Fibroblast of mammary gland (primary cell): ENCODE results near the gene AKNA.
A peak's percentile ranks its signal among the peaks of the same experiment; 100 is the strongest.

ENCODE experiments used
- DNase-seq: peaks from one replicate; pipeline ENCODE4 v3.0.0-alpha.2; 2010; ENCODE audit warnings: low read depth
- H3K4me3 ChIP-seq: 2 replicates; pipeline ENCODE4 v1.5.1; 2011; ENCODE audit warnings: low read depth, mild to moderate bottlenecking, low read length, moderate library complexity; ENCODE audit not compliant: control insufficient read depth
- TF ChIP-seq, protein P1 (sequence below): conservative IDR thresholded peaks from 2 replicates; pipeline ENCODE4 v1.5.1; 2011; ENCODE audit warnings: low read depth, low read length, inconsistent platforms; ENCODE audit not compliant: control insufficient read depth, insufficient read depth

AKNA gene

DNA sequence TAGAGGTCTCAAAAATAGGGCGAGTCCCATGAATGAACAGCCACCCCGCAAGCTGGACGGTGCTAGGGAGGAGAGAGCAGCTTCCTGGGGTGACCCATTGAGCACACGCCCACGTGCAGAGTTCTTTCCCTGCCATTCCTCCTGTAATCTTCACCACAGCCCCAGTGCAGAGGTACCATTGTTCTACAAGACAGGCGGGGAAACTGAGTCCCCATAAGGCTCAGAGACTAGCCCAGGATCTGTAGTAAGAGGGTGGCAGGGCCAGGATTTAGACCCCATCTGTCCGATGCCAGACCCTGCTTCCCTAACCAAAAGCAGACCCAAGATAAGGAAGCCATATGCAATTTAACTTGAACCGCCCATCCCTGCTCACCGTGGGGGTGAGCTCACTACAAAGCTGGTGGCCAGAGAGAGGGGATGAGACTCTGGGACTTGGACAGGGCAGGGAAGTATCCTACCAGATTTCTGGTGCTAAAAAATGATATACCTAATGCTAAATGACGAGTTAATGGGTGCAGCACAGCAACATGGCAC, 101.6 kb downstream of the AKNA start:
- H3K4me3 ChIP-seq: no peak overlapping the region
- TF ChIP-seq, protein P1, sequence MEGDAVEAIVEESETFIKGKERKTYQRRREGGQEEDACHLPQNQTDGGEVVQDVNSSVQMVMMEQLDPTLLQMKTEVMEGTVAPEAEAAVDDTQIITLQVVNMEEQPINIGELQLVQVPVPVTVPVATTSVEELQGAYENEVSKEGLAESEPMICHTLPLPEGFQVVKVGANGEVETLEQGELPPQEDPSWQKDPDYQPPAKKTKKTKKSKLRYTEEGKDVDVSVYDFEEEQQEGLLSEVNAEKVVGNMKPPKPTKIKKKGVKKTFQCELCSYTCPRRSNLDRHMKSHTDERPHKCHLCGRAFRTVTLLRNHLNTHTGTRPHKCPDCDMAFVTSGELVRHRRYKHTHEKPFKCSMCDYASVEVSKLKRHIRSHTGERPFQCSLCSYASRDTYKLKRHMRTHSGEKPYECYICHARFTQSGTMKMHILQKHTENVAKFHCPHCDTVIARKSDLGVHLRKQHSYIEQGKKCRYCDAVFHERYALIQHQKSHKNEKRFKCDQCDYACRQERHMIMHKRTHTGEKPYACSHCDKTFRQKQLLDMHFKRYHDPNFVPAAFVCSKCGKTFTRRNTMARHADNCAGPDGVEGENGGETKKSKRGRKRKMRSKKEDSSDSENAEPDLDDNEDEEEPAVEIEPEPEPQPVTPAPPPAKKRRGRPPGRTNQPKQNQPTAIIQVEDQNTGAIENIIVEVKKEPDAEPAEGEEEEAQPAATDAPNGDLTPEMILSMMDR: no peak
- no peak for DNase-seq

DNA sequence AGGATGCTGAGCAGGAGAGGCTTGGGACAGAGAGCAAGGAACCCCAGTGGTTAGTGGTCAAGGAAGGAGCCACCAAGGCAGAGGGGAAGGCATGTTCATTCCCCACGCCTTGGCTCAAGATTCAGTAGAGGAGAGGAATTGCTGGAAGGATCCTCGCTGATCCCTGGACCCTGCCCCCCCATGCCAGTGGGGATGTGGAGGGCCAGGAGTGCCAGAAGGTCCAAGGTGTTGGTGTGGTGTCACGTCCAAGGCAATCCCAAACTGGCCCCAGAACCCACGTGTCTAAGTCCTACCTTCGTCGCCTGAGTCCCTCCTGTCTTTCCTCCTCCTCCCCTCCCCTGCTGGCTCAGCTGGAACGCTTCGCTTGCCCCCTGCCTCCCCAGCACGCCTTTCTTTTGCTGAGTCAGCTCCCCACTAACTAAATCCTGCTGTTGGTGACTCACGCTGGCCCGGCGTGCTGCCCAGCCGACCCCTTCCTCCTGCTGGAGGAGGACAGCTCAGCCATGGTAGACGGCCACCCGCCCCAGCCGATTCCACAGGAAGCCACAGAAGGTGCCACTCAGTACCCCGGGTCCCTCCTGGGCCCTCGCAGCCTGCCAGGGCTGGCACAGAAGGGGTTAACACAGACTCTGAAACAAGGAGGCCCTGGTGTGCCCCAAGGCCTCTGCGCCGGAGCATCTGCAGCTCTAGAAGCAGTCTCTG, 102.5 kb downstream of the AKNA start:
- no peak overlapping the region for H3K4me3 ChIP-seq
- peak; percentile 93 for DNase-seq
- TF ChIP-seq, protein P1: no peak

DNA sequence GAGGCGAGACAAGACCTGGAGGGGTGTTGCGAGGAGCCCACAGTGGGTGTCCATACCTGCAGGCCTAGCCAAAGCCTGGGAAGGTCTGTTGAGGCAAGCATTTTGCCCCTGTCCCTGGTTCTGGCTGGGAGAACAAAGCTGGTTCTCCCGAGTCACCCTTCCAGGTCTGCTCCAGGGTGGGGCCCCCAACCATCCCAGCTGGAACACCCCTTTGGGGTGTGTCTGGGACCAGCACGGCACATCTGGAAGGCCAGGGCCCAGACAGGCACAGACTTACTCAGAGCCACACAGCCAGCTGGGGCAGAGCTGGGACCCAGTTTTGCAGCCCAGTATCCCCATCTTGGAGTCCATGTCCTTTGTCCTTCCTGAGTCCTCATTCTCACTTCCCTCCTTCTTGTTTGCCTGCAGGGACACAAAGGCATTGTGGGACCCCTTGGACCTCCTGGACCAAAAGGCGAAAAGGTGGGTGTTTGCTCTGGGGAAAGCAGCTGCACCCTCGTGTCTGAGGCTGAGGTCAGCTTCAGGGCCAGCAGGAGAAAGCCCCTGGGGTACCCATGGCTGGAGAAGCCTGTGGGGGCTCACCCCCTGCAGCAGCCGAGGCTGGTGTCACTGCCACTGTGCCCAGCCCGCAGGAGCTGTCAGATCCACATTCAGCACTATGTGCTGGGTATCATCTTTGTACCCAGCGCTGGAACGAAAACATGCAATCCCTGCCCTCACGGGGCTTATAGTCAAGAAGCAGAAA, 103.3 kb downstream of the AKNA start:
- no peak overlapping the region for H3K4me3 ChIP-seq
- TF ChIP-seq, protein P1: no peak
- no peak for DNase-seq
